ENCODE measurements around the gene ZNF213.

DNA sequence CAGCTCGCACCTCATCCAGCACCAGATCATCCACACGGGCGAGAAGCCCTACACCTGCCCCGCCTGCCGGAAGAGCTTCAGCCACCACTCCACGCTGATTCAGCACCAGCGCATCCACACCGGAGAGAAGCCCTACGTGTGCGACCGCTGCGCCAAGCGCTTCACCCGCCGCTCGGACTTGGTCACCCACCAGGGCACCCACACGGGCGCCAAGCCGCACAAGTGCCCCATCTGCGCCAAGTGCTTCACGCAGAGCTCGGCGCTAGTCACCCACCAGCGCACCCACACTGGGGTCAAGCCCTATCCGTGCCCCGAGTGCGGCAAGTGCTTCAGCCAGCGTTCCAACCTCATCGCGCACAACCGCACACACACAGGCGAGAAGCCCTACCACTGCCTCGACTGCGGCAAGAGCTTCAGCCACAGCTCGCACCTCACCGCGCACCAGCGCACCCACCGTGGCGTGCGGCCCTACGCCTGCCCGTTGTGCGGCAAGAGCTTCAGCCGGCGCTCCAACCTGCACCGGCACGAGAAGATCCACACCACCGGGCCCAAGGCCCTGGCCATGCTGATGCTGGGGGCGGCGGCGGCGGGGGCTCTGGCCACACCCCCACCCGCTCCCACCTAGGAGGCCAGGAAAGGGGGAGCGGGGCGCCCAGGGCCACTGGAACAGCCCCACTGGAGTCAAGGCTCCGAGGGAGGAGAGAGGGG, 15.0 kb upstream of the ZNF213 start:
- TF ChIP-seq POLR2A (IDR thresholded peaks at IDR 0.05) = no peak
- TF ChIP-seq, protein P1, sequence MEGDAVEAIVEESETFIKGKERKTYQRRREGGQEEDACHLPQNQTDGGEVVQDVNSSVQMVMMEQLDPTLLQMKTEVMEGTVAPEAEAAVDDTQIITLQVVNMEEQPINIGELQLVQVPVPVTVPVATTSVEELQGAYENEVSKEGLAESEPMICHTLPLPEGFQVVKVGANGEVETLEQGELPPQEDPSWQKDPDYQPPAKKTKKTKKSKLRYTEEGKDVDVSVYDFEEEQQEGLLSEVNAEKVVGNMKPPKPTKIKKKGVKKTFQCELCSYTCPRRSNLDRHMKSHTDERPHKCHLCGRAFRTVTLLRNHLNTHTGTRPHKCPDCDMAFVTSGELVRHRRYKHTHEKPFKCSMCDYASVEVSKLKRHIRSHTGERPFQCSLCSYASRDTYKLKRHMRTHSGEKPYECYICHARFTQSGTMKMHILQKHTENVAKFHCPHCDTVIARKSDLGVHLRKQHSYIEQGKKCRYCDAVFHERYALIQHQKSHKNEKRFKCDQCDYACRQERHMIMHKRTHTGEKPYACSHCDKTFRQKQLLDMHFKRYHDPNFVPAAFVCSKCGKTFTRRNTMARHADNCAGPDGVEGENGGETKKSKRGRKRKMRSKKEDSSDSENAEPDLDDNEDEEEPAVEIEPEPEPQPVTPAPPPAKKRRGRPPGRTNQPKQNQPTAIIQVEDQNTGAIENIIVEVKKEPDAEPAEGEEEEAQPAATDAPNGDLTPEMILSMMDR (IDR thresholded peaks at IDR 0.05) = no peak
